Suprapubic skin (tissue), 4 donors: Measurements from ENCODE around the gene RGS7BP. TPM values are rescaled to one million over a fixed set of nuclear protein-coding genes. Genes with fewer than 3 reads are reported as not detected.

Experiments used
- DNase-seq, 2 donors: peaks; one replicate each; pipeline ENCODE4 v3.0.0-alpha.2; 2019; ENCODE audit warnings: low spot score in 2 of 2
- H3K27ac ChIP-seq: fragments of 200-600 bp; sonication (generic); one replicate; pipeline ENCODE4 v1.5.1; 2019
- H3K27me3 ChIP-seq: fragments of 200-600 bp; sonication (generic); one replicate; pipeline ENCODE4 v1.5.1; 2019
- H3K36me3 ChIP-seq: fragments of 200-600 bp; sonication (generic); one replicate; pipeline ENCODE4 v1.5.1; 2019
- H3K4me1 ChIP-seq: fragments of 200-600 bp; sonication (generic); one replicate; pipeline ENCODE4 v1.5.1; 2019
- H3K4me3 ChIP-seq: fragments of 200-600 bp; sonication (generic); one replicate; pipeline ENCODE4 v1.5.1; 2019; ENCODE audit warnings: mild to moderate bottlenecking
- H3K9me3 ChIP-seq: fragments of 200-600 bp; sonication (generic); one replicate; pipeline ENCODE4 v1.5.1; 2019
- EP300 ChIP-seq: sonication (generic); formaldehyde crosslinking; IDR thresholded peaks from one replicate; pipeline ENCODE4 v1.6.1; 2017; ENCODE audit warnings: antibody characterized with exemption
- POLR2A ChIP-seq, 2 donors: fragments of 450-650 bp; IDR thresholded peaks; one replicate each; pipeline ENCODE4 v1.6.1; 2017; ENCODE audit warnings: antibody characterized with exemption in 2 of 2, mild to moderate bottlenecking in 2 of 2, moderate library complexity in 2 of 2
- POLR2AphosphoS5 ChIP-seq, 3 donors: sonication (generic); formaldehyde crosslinking; IDR thresholded peaks; one replicate each; pipeline ENCODE4 v1.6.1; 2017; ENCODE audit warnings: antibody characterized with exemption in 3 of 3
- WGBS: methylation state at CpG from one replicate; pipeline ENCODE4 v1.1.5; 2018; 5-methylcytosine and 5-hydroxymethylcytosine counted together
- total RNA-seq, 4 donors: library from RNA; depleted of rRNA; stranded (reverse); fragments of >200 nt; gene quantifications; one replicate each; pipeline ENCODE4 v1.1.0, GENCODE V29; 2016
- TF ChIP-seq, protein P1 (sequence below), 2 donors: fragments of 200-600 bp in 1 of 2; fragments of 450-650 bp in 1 of 2; sonication (generic) in 1 of 2; IDR thresholded peaks; one replicate each; pipeline ENCODE4 v1.5.1; 2016 to 2019; ENCODE audit warnings: antibody characterized with exemption in 2 of 2, mild to moderate bottlenecking in 1 of 2, moderate library complexity in 1 of 2

RGS7BP gene
- total RNA-seq, 4 donors from 2014 or later: 0.55 to 2.2 (median 1.4) TPM; not detected in 1

DNA sequence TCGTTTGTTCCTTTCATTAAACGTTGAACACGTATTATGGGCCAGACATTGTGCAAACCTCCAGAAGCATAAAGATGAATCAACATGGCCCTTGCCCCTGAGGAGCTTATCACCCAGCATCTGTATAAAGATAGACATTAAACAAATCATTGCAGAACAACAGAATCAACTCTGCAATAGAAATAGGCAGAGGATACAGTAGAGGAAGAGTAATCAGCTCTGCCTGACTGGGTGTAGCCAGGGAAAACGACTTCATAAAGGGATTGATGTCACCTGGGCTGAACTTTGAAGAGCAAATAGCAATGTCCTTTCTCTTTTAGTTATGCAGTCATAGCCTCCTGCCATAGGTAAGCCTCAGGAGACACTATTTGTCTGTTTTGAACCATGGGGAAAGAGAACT, 13.4 kb downstream of the RGS7BP start:
- no peak for DNase-seq
- no peak overlapping the region for H3K27ac ChIP-seq
- H3K4me1 ChIP-seq: no peaks in the 10 kb centered on the region
- H3K36me3 ChIP-seq: no peaks in the 10 kb centered on the region
- WGBS: 86% methylated on average over 4 of the region's 4 CpGs
- no peaks in the 10 kb centered on the region for H3K9me3 ChIP-seq
- TF ChIP-seq, protein P1, sequence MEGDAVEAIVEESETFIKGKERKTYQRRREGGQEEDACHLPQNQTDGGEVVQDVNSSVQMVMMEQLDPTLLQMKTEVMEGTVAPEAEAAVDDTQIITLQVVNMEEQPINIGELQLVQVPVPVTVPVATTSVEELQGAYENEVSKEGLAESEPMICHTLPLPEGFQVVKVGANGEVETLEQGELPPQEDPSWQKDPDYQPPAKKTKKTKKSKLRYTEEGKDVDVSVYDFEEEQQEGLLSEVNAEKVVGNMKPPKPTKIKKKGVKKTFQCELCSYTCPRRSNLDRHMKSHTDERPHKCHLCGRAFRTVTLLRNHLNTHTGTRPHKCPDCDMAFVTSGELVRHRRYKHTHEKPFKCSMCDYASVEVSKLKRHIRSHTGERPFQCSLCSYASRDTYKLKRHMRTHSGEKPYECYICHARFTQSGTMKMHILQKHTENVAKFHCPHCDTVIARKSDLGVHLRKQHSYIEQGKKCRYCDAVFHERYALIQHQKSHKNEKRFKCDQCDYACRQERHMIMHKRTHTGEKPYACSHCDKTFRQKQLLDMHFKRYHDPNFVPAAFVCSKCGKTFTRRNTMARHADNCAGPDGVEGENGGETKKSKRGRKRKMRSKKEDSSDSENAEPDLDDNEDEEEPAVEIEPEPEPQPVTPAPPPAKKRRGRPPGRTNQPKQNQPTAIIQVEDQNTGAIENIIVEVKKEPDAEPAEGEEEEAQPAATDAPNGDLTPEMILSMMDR (IDR thresholded peaks at IDR 0.05): no peak
- no peak for TF ChIP-seq POLR2AphosphoS5 (IDR thresholded peaks at IDR 0.05)
- TF ChIP-seq EP300: no peak
- no peak for TF ChIP-seq POLR2A (IDR thresholded peaks at IDR 0.05)
- H3K27me3 ChIP-seq: no peaks in the 10 kb centered on the region
- no peak overlapping the region for H3K4me3 ChIP-seq

DNA sequence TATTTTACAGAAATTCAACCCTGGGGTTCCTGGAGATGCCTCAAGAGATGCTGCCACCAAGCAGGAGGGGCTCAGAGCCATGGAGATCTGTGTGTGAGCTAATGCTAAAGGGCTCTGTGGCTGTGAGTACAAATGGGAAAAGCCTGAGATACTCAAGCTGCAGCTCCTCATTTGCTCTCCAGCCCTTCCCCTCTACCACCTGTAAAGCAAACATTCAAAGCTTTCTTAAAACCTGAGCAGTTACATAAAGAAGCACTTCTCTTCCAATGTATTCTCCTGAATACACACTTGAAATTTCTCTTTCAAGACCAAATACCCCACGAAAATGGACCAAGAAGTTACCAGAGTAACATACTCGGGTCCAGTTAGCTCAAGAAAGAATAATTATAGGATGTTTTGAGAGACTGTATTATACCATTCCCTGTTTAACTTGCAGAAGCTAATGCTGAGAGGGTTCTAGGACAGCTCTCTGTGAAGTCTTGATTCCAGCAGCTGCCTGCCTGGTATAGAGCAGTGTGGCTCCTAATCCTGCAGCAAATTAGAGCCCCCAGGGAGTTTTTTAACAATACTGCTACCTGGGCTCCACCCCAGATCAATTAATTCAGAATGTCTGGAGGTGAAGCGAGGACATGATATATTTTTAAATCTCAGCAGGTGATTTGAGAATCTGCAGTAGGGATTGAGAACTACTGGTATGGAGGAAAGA, 21.1 kb downstream of the RGS7BP start:
- H3K27ac ChIP-seq: no peak overlapping the region
- no peak for DNase-seq
- 79% methylated on average over 3 of the region's 3 CpGs for WGBS
- H3K4me3 ChIP-seq: no peak overlapping the region
- H3K36me3 ChIP-seq: no peaks in the 10 kb centered on the region
- H3K4me1 ChIP-seq: no peaks in the 10 kb centered on the region
- H3K27me3 ChIP-seq: no peaks in the 10 kb centered on the region
- no peaks in the 10 kb centered on the region for H3K9me3 ChIP-seq
- TF ChIP-seq, protein P1 (IDR thresholded peaks at IDR 0.05): no peak
- no peak for TF ChIP-seq POLR2A (IDR thresholded peaks at IDR 0.05)

DNA sequence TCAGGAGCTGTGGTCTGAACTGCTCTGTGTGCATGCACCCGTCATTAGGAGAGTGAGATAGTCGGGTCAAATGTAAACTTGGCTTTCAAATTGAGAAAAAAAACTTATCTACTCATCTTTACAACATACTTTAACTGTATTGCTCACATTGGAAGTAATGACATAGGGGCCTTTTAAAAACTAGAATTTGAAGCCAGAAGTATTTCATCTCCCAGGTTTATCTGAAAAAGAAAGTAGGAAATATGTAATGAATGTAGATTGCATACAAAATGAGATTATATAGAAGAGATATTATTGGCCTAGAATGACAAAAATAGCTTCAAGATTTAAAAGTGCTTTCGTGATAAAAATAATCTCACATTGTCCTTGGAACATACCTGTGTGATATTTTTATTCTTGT, 24.3 kb downstream of the RGS7BP start:
- H3K9me3 ChIP-seq: no peaks in the 10 kb centered on the region
- H3K27me3 ChIP-seq: no peaks in the 10 kb centered on the region
- H3K4me3 ChIP-seq: no peak overlapping the region
- H3K36me3 ChIP-seq: no peaks in the 10 kb centered on the region
- no peak overlapping the region for H3K27ac ChIP-seq
- no peak for DNase-seq
- TF ChIP-seq POLR2AphosphoS5 (IDR thresholded peaks at IDR 0.05): no peak
- no peaks in the 10 kb centered on the region for H3K4me1 ChIP-seq
- WGBS: 59% methylated on average over 3 of the region's 3 CpGs

DNA sequence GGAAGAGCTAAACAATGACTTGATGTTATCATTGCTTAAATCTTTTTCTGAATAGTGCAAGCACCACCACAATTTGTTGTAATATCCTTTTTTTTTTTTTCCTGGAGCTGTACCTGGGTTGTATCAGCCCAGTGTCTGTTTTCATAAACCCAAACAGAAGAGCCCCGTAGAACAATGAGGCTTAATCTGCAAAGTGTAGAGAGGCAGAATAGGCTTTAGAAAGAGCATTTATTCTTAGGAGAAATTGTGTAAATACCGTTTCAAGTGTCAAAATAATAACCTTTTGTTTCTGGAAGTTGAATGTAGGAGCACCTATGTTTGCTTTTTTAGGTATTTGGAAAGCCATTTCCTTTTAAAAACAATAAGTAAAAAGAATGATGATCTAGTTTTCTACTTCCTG, 26.4 kb downstream of the RGS7BP start:
- WGBS: 45% methylated on average over 2 of the region's 2 CpGs
- Histone ChIP-seq H3K36me3 (no peaks in the 10 kb centered on the region), H3K27ac (no peak overlapping the region)

DNA sequence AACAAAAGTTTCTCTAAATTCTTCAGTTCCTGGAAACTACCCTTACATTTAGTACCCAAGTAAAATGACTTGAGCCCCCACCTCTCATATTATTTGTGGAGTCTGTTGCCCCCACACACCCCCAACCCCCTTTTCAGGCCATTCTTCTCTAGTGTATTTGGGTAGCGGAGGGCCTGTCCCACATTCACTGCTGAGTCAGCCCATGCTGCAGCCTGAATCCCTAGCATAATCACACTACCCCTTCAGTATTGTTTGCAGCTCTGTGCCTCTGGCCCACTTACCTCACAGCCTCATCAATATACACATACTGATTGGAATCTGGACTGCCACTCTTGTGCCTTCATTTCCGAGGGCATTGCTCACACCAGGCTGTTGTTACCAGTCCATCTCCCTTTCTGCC, 26.8 kb downstream of the RGS7BP start:
- TF ChIP-seq EP300: no peak
- no peak for TF ChIP-seq POLR2A (IDR thresholded peaks at IDR 0.05)
- TF ChIP-seq, protein P1 (IDR thresholded peaks at IDR 0.05): no peak
- no peak for TF ChIP-seq POLR2AphosphoS5 (IDR thresholded peaks at IDR 0.05)
- Histone ChIP-seq H3K4me3 (no peak overlapping the region), H3K4me1 (no peaks in the 10 kb centered on the region), H3K36me3 (no peaks in the 10 kb centered on the region), H3K9me3 (no peaks in the 10 kb centered on the region), H3K27me3 (no peaks in the 10 kb centered on the region), H3K27ac (no peak overlapping the region)
- 87% methylated on average over 2 of the region's 2 CpGs for WGBS
- DNase-seq: no peak

More for the DNA sequence above, 26.4 kb downstream of the RGS7BP start:
- Histone ChIP-seq H3K9me3 (no peaks in the 10 kb centered on the region), H3K4me1 (no peaks in the 10 kb centered on the region), H3K4me3 (no peak overlapping the region), H3K27me3 (no peaks in the 10 kb centered on the region)
- TF ChIP-seq EP300 (no peak), POLR2A (IDR thresholded peaks at IDR 0.05) (no peak), POLR2AphosphoS5 (IDR thresholded peaks at IDR 0.05) (no peak)
- TF ChIP-seq, protein P1 (IDR thresholded peaks at IDR 0.05): no peak
- DNase-seq: no peak

DNA sequence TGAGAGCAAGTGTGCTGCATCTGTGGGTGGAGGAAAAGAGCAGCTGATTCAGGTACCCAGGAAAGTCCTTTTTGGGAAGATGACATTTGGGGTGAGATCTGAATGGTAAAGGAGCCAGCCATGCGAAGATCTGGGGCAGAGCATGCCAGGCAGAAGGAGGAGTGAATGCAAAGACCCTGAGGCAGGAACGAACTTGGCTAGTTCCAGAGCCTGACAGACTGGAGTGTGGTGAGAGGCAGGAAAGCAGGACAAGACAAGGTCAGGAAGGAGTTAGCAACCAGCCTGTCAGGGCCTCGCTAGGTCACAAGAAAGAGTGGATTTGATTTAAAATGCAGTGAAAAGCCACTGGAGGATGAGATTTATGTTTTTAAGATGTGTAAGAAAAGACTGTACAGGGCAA, 28.2 kb downstream of the RGS7BP start:
- Histone ChIP-seq H3K27me3 (no peaks in the 10 kb centered on the region), H3K4me1 (no peaks in the 10 kb centered on the region), H3K27ac (no peak overlapping the region), H3K9me3 (no peaks in the 10 kb centered on the region), H3K4me3 (no peak overlapping the region), H3K36me3 (no peaks in the 10 kb centered on the region)
- TF ChIP-seq POLR2AphosphoS5 (IDR thresholded peaks at IDR 0.05) (no peak), POLR2A (IDR thresholded peaks at IDR 0.05) (no peak), EP300 (no peak)
- TF ChIP-seq, protein P1 (IDR thresholded peaks at IDR 0.05): no peak
- DNase-seq: no peak
- WGBS: 24% methylated on average over 3 of the region's 3 CpGs
